H9 (cell line): ENCODE results near the gene GNGT2. TPM values are rescaled to one million over a fixed set of nuclear protein-coding genes. Genes with fewer than 3 reads are reported as not detected.

Experiments used
- DNase-seq: peaks from one replicate; pipeline ENCODE4 v3.0.0-alpha.2; 2017
- H2AFZ ChIP-seq: one replicate; pipeline ENCODE4 v1.6.1; 2013; ENCODE audit warnings: mild to moderate bottlenecking, low read length, control low read depth, moderate library complexity
- H2AK5ac ChIP-seq: 2 replicates; pipeline ENCODE4 v1.6.1; 2013; ENCODE audit warnings: low read length, control low read depth, mixed read lengths; ENCODE audit not compliant: insufficient read length
- H2BK120ac ChIP-seq: one replicate; pipeline ENCODE4 v1.6.1; 2013; ENCODE audit warnings: low read depth, mild to moderate bottlenecking, low read length, control low read depth, inconsistent platforms; ENCODE audit not compliant: poor library complexity, severe bottlenecking
- H2BK12ac ChIP-seq: 2 replicates; pipeline ENCODE4 v1.6.1; 2013; ENCODE audit warnings: low read length, control low read depth, mixed read lengths, low read depth; ENCODE audit not compliant: insufficient read length
- H2BK15ac ChIP-seq: 2 replicates; pipeline ENCODE4 v1.6.1; 2013; ENCODE audit warnings: low read depth, low read length, control low read depth
- H2BK20ac ChIP-seq: one replicate; pipeline ENCODE4 v1.6.1; 2013; ENCODE audit warnings: low read depth, mild to moderate bottlenecking, low read length, control low read depth, inconsistent platforms; ENCODE audit not compliant: poor library complexity, severe bottlenecking
- H2BK5ac ChIP-seq: 2 replicates; pipeline ENCODE4 v1.6.1; 2013; ENCODE audit warnings: low read length, control low read depth, mixed read lengths; ENCODE audit not compliant: insufficient read length
- H3K14ac ChIP-seq: 2 replicates; pipeline ENCODE4 v1.6.1; 2013; ENCODE audit warnings: low read length, control low read depth; ENCODE audit not compliant: insufficient read depth
- H3K18ac ChIP-seq: 2 replicates; pipeline ENCODE4 v1.6.1; 2013; ENCODE audit warnings: low read depth, mild to moderate bottlenecking, mixed read lengths, low read length, control low read depth; ENCODE audit not compliant: insufficient read length
- H3K23ac ChIP-seq: 2 replicates; pipeline ENCODE4 v1.6.1; 2013; ENCODE audit warnings: low read length, control low read depth, mixed read lengths, low read depth; ENCODE audit not compliant: insufficient read length
- H3K23me2 ChIP-seq: 2 replicates; pipeline ENCODE4 v1.6.1; 2013; ENCODE audit warnings: low read depth, mild to moderate bottlenecking, mixed read lengths, low read length, control low read depth; ENCODE audit not compliant: insufficient read length, poor library complexity, severe bottlenecking
- H3K27ac ChIP-seq: 2 replicates; pipeline ENCODE4 v1.5.1; 2013; ENCODE audit warnings: low read length, control low read depth, mixed read lengths, low read depth; ENCODE audit not compliant: insufficient read length
- H3K27me3 ChIP-seq: 2 replicates; pipeline ENCODE4 v1.6.1; 2013; ENCODE audit warnings: low read length, control low read depth, inconsistent platforms; ENCODE audit not compliant: insufficient read depth
- H3K4ac ChIP-seq: 2 replicates; pipeline ENCODE4 v1.6.1; 2013; ENCODE audit warnings: low read depth, mild to moderate bottlenecking, control low read depth, inconsistent platforms, low read length, moderate library complexity
- H3K4me1 ChIP-seq: 2 replicates; pipeline ENCODE4 v1.6.1; 2013; ENCODE audit warnings: low read length, control low read depth, inconsistent platforms; ENCODE audit not compliant: insufficient read depth
- H3K4me2 ChIP-seq: 2 replicates; pipeline ENCODE4 v1.6.1; 2013; ENCODE audit warnings: low read length, control low read depth, mixed read lengths; ENCODE audit not compliant: insufficient read length, insufficient read depth
- H3K56ac ChIP-seq: 2 replicates; pipeline ENCODE4 v1.6.1; 2013; ENCODE audit warnings: low read depth, mild to moderate bottlenecking, mixed read lengths, low read length, control low read depth; ENCODE audit not compliant: insufficient read length
- H3K79me1 ChIP-seq: 2 replicates; pipeline ENCODE4 v1.6.1; 2013; ENCODE audit warnings: low read depth, mild to moderate bottlenecking, moderate library complexity, low read length, control low read depth, inconsistent platforms; ENCODE audit not compliant: insufficient read depth, poor library complexity, severe bottlenecking
- H3K79me2 ChIP-seq: 2 replicates; pipeline ENCODE4 v1.6.1; 2013; ENCODE audit warnings: low read length, control low read depth, inconsistent platforms; ENCODE audit not compliant: insufficient read depth
- H3K9ac ChIP-seq: 2 replicates; pipeline ENCODE4 v1.6.1; 2013; ENCODE audit warnings: low read length, control low read depth, mixed read lengths; ENCODE audit not compliant: insufficient read length; ENCODE audit errors: extremely low read depth
- H3K9me3 ChIP-seq: one replicate; pipeline ENCODE4 v1.6.1; 2013; ENCODE audit warnings: low read depth, low read length, inconsistent platforms; ENCODE audit not compliant: control insufficient read depth
- H3T11ph ChIP-seq: one replicate; pipeline ENCODE4 v1.6.1; 2013; ENCODE audit warnings: mild to moderate bottlenecking, low read length, control low read depth, inconsistent platforms
- H4K20me1 ChIP-seq: one replicate; pipeline ENCODE4 v1.6.1; 2013; ENCODE audit not compliant: control insufficient read depth, insufficient read length, insufficient read depth
- H4K5ac ChIP-seq: 2 replicates; pipeline ENCODE4 v1.6.1; 2013; ENCODE audit warnings: low read depth, mild to moderate bottlenecking, mixed read lengths, low read length, control low read depth; ENCODE audit not compliant: insufficient read length
- H4K8ac ChIP-seq: replicated peaks from 2 replicates; pipeline ENCODE4 v1.6.1; 2013; ENCODE audit warnings: low read length, control low read depth, mixed read lengths, low read depth; ENCODE audit not compliant: insufficient read length
- H4K91ac ChIP-seq: 2 replicates; pipeline ENCODE4 v1.6.1; 2013; ENCODE audit warnings: low read depth, mild to moderate bottlenecking, moderate library complexity, mixed read lengths, low read length, control low read depth; ENCODE audit not compliant: insufficient read length
- H3K27ac Mint-ChIP-seq, 3 experiments: 2 replicates in 2 of 3; 3 replicates in 1 of 3; pipeline ENCODE4 v1.8.0; 2020 to 2021; ENCODE audit warnings: mixed read lengths in 3 of 3, mild to moderate bottlenecking in 1 of 3, moderate library complexity in 1 of 3
- H3K27me3 Mint-ChIP-seq: 2 replicates; pipeline ENCODE4 v1.8.0; 2021; ENCODE audit warnings: low read depth, mild to moderate bottlenecking, moderate library complexity, mixed read lengths
- H3K36me3 Mint-ChIP-seq, 3 experiments: 2 replicates in 2 of 3; 3 replicates in 1 of 3; pipeline ENCODE4 v1.8.0; 2020 to 2021; ENCODE audit warnings: low read depth in 3 of 3, mixed read lengths in 3 of 3; ENCODE audit not compliant: insufficient read depth in 1 of 3
- H3K4me1 Mint-ChIP-seq, 2 experiments: 2 replicates each; pipeline ENCODE4 v1.8.0; 2020; ENCODE audit warnings: mixed read lengths in 2 of 2
- H3K4me3 Mint-ChIP-seq, 2 experiments: 2 replicates in 1 of 2; 3 replicates in 1 of 2; pipeline ENCODE4 v1.8.0; 2020 to 2021; ENCODE audit warnings: mild to moderate bottlenecking in 2 of 2, mixed read lengths in 2 of 2, moderate library complexity in 1 of 2
- H3K9me3 Mint-ChIP-seq, 2 experiments: 2 replicates in 1 of 2; 3 replicates in 1 of 2; pipeline ENCODE4 v1.8.0; 2020; ENCODE audit warnings: mild to moderate bottlenecking in 2 of 2, mixed read lengths in 2 of 2, moderate library complexity in 1 of 2
- CTCF ChIP-seq: fragments of 200-600 bp; sonication (generic); conservative IDR thresholded peaks from 3 replicates; pipeline ENCODE4 v1.8.0; 2021; ENCODE audit warnings: antibody characterized with exemption, mild to moderate bottlenecking
- WGBS: extraction: QIAGEN DNeasy Blood & Tissue Kit; methylation state at CpG from one replicate; pipeline ENCODE4 v1.1.7; 2013; ENCODE audit warnings: missing lambda C conversion rate, low lambda C conversion rate, mixed read lengths; ENCODE audit not compliant: insufficient read length; ENCODE audit errors: extremely low coverage; 5-methylcytosine and 5-hydroxymethylcytosine counted together
- total RNA-seq: library from RNA; stranded (reverse); gene quantifications from 2 replicates; pipeline ENCODE4 v1.2.1, GENCODE V29; 2021

The GNGT2 gene
- total RNA-seq, 1 experiment from 2014 or later = 0.42 TPM

DNA sequence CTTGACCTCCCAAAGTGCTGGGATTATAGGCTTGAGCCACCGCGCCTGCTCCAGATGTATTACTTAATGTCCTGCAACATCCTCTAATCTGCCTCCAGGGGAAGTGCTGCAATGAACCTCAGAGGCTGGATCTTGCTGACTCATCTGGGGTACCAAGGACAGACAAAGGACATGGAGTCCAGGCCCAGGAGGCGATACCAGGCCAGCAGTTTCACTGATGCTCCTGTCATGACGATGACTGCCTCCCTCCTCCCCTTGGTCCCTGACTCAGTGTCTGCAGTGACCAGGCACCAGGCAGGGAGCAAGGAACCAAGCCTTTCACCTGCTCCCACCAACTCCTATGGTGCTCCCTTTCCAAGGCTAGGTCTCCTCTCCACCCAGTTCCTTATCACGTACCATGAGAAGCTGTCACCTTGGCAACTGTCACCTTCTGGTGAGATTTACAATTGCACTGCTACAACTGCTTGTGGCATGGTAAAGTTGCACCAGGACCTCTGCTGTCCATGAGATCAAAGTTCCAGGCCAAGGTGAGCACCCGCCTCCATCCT, 41.8 kb upstream of the GNGT2 start:
- H3K4me3 Mint-ChIP-seq = no peak overlapping the region
- Histone ChIP-seq H2BK20ac (no peak overlapping the region), H2BK12ac (no peak overlapping the region), H2BK5ac (no peak overlapping the region), H3K4me2 (no peak overlapping the region), H4K91ac (no peak overlapping the region), H2BK15ac (no peak overlapping the region), H3K79me2 (no peaks in the 10 kb centered on the region), H3K4ac (no peak overlapping the region), H3K56ac (no peak overlapping the region), H3K9me3 (no peaks in the 10 kb centered on the region), H4K5ac (no peak overlapping the region), H4K8ac (no peak overlapping the region), H2AK5ac (no peak overlapping the region), H3T11ph (no peak overlapping the region), H3K18ac (no peak overlapping the region), H2AFZ (no peak overlapping the region), H3K27ac (no peak overlapping the region), H3K23me2 (no peaks in the 10 kb centered on the region), H4K20me1 (no peaks in the 10 kb centered on the region), H3K23ac (no peak overlapping the region), H3K14ac (no peak overlapping the region), H3K27me3 (no peaks in the 10 kb centered on the region), H3K79me1 (no peaks in the 10 kb centered on the region), H2BK120ac (no peak overlapping the region), H3K9ac (no peak overlapping the region), H3K4me1 (no peaks in the 10 kb centered on the region)
- H3K36me3 Mint-ChIP-seq = no peaks in the 10 kb centered on the region
- H3K27me3 Mint-ChIP-seq = peaks cover 3% of the 10 kb centered on the region
- H3K9me3 Mint-ChIP-seq = no peaks in the 10 kb centered on the region
- TF ChIP-seq CTCF = no peak
- DNase-seq = no peak
- no CpG with 5 or more reads among the region's 6 CpGs for WGBS
- H3K4me1 Mint-ChIP-seq = peaks cover 4% of the 10 kb centered on the region in 2 experiments; a peak in 1 of 4 replicates
- H3K27ac Mint-ChIP-seq = no peak overlapping the region
